OCI-LY7 (cell line): ENCODE measurements around the gene ZCCHC14. TPM values are rescaled to one million over a fixed set of nuclear protein-coding genes. Genes with fewer than 3 reads are reported as not detected.

Source experiments
- BruUV-seq: library from RNA; stranded (reverse); fragments of 400-500 nt; replicated peaks from 2 replicates; lab custom pipeline; 2021; lab: Mats Ljungman, UMichigan
- CTCF ChIA-PET: fragments of 300-600 bp; sonication (Branson Sonifier 250); formaldehyde crosslinking; loops from one replicate; lab custom pipeline; 2022; ENCODE audit warnings: antibody characterized with exemption; ENCODE audit not compliant: unreplicated experiment; lab: Charles Lee
- POLR2A ChIA-PET: fragments of 300-600 bp; sonication (Branson Sonifier 250); formaldehyde crosslinking; loops from one replicate; lab custom pipeline; 2022; ENCODE audit warnings: antibody characterized with exemption; lab: Charles Lee
- DNase-seq: peaks from one replicate; pipeline ENCODE4 v3.0.0-alpha.2; 2015; ENCODE audit warnings: low spot score
- H2AFZ ChIP-seq: fragments of 200-600 bp; sonication (generic), shearing (Covaris generic); 2 replicates; pipeline ENCODE4 v1.6.1; 2014; ENCODE audit warnings: mild to moderate bottlenecking, antibody characterized with exemption, low read length, moderate library complexity
- H3K27ac ChIP-seq: fragments of 200-600 bp; sonication (generic); 2 replicates; pipeline ENCODE4 v1.5.1; 2014; ENCODE audit warnings: mixed run types, low read depth, mild to moderate bottlenecking, moderate library complexity, low read length, inconsistent platforms; ENCODE audit not compliant: poor library complexity, severe bottlenecking
- H3K36me3 ChIP-seq: fragments of 200-600 bp; sonication (generic); 2 replicates; pipeline ENCODE4 v1.6.1; 2014; ENCODE audit warnings: mild to moderate bottlenecking, antibody characterized with exemption, low read length, moderate library complexity, mixed read lengths; ENCODE audit not compliant: insufficient read depth
- H3K4me1 ChIP-seq: fragments of 200-600 bp; sonication (generic); 2 replicates; pipeline ENCODE4 v1.5.1; 2014; ENCODE audit warnings: mild to moderate bottlenecking, low read length; ENCODE audit not compliant: insufficient read depth, poor library complexity, severe bottlenecking
- H3K4me2 ChIP-seq: fragments of 200-600 bp; sonication (generic); 2 replicates; pipeline ENCODE4 v1.6.1; 2014; ENCODE audit warnings: mild to moderate bottlenecking, low read length
- H3K4me3 ChIP-seq: fragments of 200-600 bp; sonication (generic); 2 replicates; pipeline ENCODE4 v1.5.1; 2014; ENCODE audit warnings: mild to moderate bottlenecking, low read depth, low read length; ENCODE audit not compliant: poor library complexity, severe bottlenecking
- H3K79me2 ChIP-seq: fragments of 200-600 bp; sonication (generic); 2 replicates; pipeline ENCODE4 v1.6.1; 2016; ENCODE audit warnings: low read depth, mild to moderate bottlenecking, low read length, moderate library complexity, mixed read lengths; ENCODE audit not compliant: insufficient read depth
- H3K9me2 ChIP-seq: fragments of 200-600 bp; sonication (generic); 2 replicates; pipeline ENCODE4 v1.6.1; 2016; ENCODE audit warnings: mild to moderate bottlenecking, low read length, mixed read lengths; ENCODE audit not compliant: insufficient read depth
- H3K9me3 ChIP-seq: fragments of 200-600 bp; sonication (generic); 2 replicates; pipeline ENCODE4 v1.6.1; 2014; ENCODE audit warnings: mild to moderate bottlenecking, mixed run types, low read length, mixed read lengths
- H4K20me1 ChIP-seq: fragments of 200-600 bp; sonication (generic); 2 replicates; pipeline ENCODE4 v1.6.1; 2014; ENCODE audit warnings: mild to moderate bottlenecking, antibody characterized with exemption, low read length, moderate library complexity, mixed read lengths; ENCODE audit not compliant: insufficient read depth
- CTCF ChIP-seq: fragments of 200-600 bp; sonication (generic); conservative IDR thresholded peaks from 2 replicates; pipeline ENCODE4 v1.5.1; 2014; ENCODE audit warnings: mild to moderate bottlenecking, antibody characterized with exemption, low read length, moderate library complexity, mixed read lengths
- EZH2phosphoT487 ChIP-seq: fragments of 200-600 bp; sonication (generic); IDR thresholded peaks from 2 replicates; pipeline ENCODE4 v1.6.1; 2018; ENCODE audit warnings: low read depth, borderline replicate concordance, mild to moderate bottlenecking, mixed run types, antibody characterized with exemption, low read length, moderate library complexity, mixed read lengths
- intact Hi-C: fragments of 100-400 bp; cut with micrococcal nuclease; formaldehyde crosslinking; loops from one replicate; pipeline ENCODE4 v1.10.0; 2022; ENCODE audit not compliant: unreplicated experiment
- total RNA-seq, 2 experiments: library from RNA; depleted of rRNA in 1 of 2; stranded (reverse); fragments of >200 nt in 1 of 2; shearing (Covaris generic) in 1 of 2; gene quantifications; 2 replicates each; pipeline ENCODE4 v1.2.3, GENCODE V29; 2014 to 2022

ZCCHC14 gene
- total RNA-seq, 2 experiments from 2014 or later: 8.5 to 17.1 TPM

GRCh38 chr16:87411375-87412271 is 81.2 kb downstream of the ZCCHC14 start:
- Histone ChIP-seq H4K20me1 (no peaks in the 10 kb centered on the region; the same call in 1 of the 2 replicates), H3K9me3 (no peaks in the 10 kb centered on the region), H3K79me2 (no peaks in the 10 kb centered on the region), H3K4me2 (no peak overlapping the region), H2AFZ (no peak overlapping the region), H3K9me2 (no peaks in the 10 kb centered on the region), H3K4me3 (no peak overlapping the region), H3K4me1 (no peaks in the 10 kb centered on the region), H3K36me3 (peaks cover 31% of the 10 kb centered on the region), H3K27ac (no peak overlapping the region)
- TF ChIP-seq EZH2phosphoT487 (no peak), CTCF (no peak)
- intact Hi-C loops: no loop called here
- DNase-seq: no peak
- POLR2A ChIA-PET: no interaction called here
- CTCF ChIA-PET: no interaction called here
- BruUV-seq: no TSS peak

GRCh38 chr16:87410968-87411367 is 81.9 kb downstream of the ZCCHC14 start:
- DNase-seq: no peak
- CTCF ChIA-PET: no interaction called here
- Histone ChIP-seq H3K27ac (no peak overlapping the region), H3K4me2 (no peak overlapping the region), H3K79me2 (no peaks in the 10 kb centered on the region), H3K9me3 (no peaks in the 10 kb centered on the region), H4K20me1 (no peaks in the 10 kb centered on the region; the same call in 1 of the 2 replicates), H3K4me3 (no peak overlapping the region), H3K36me3 (peaks cover 31% of the 10 kb centered on the region), H2AFZ (no peak overlapping the region), H3K4me1 (no peaks in the 10 kb centered on the region), H3K9me2 (no peaks in the 10 kb centered on the region)
- POLR2A ChIA-PET: no interaction called here
- no peak for TF ChIP-seq CTCF
- TF ChIP-seq EZH2phosphoT487: no peak
- no TSS peak for BruUV-seq
- intact Hi-C loops: no loop called here

GRCh38 chr16:87410530-87410929 is 82.3 kb downstream of the ZCCHC14 start:
- no peak overlapping the region for H3K27ac ChIP-seq
- no peak for TF ChIP-seq CTCF
- H3K4me3 ChIP-seq: no peak overlapping the region
- no peaks in the 10 kb centered on the region for H3K4me1 ChIP-seq
- peaks cover 35% of the 10 kb centered on the region for H3K36me3 ChIP-seq
- no peaks in the 10 kb centered on the region for H3K9me3 ChIP-seq
- POLR2A ChIA-PET: no interaction called here
- H3K79me2 ChIP-seq: no peaks in the 10 kb centered on the region
- no peak overlapping the region for H3K4me2 ChIP-seq
- H4K20me1 ChIP-seq: no peaks in the 10 kb centered on the region; the same call in 1 of the 2 replicates
- H3K9me2 ChIP-seq: no peaks in the 10 kb centered on the region
- no peak for DNase-seq
- CTCF ChIA-PET: no interaction called here
- BruUV-seq: no TSS peak
- intact Hi-C loops: no loop called here
- no peak overlapping the region for H2AFZ ChIP-seq
